Liver (tissue), 9 donors: ENCODE data around the gene RAPGEF2. TPM values are rescaled to one million over a fixed set of nuclear protein-coding genes. Genes with fewer than 3 reads are reported as not detected.
A peak's percentile ranks its signal among the peaks of the same experiment; 100 is the strongest.

Experiments used
- DNase-seq: peaks from one replicate; pipeline ENCODE4 v3.0.0-alpha.2; 2017; ENCODE audit warnings: low spot score
- H3K27ac ChIP-seq, 2 donors: one replicate each; pipeline ENCODE4 v1.7.0; 2013; ENCODE audit warnings: inconsistent platforms in 2 of 2, low read length in 2 of 2, control low read depth in 1 of 2, low read depth in 1 of 2, mild to moderate bottlenecking in 1 of 2
- H3K27me3 ChIP-seq, 4 donors: one replicate each; pipeline versions ENCODE4 v1.6.1 to v1.7.0; 2013; ENCODE audit warnings: low read length in 3 of 4, inconsistent platforms in 1 of 4, mild to moderate bottlenecking in 1 of 4, moderate library complexity in 1 of 4; ENCODE audit not compliant: control insufficient read depth in 4 of 4, insufficient read depth in 4 of 4
- H3K36me3 ChIP-seq, 4 donors: one replicate each; pipeline versions ENCODE4 v1.6.1 to v1.7.0; 2013; ENCODE audit warnings: low read length in 3 of 4, mild to moderate bottlenecking in 3 of 4, low read depth in 1 of 4, moderate library complexity in 1 of 4; ENCODE audit not compliant: control insufficient read depth in 4 of 4, insufficient read depth in 3 of 4
- H3K4me1 ChIP-seq, 4 donors: one replicate each; pipeline versions ENCODE4 v1.6.1 to v1.7.0; 2013; ENCODE audit warnings: low read length in 3 of 4, mild to moderate bottlenecking in 3 of 4, moderate library complexity in 1 of 4; ENCODE audit not compliant: control insufficient read depth in 4 of 4, insufficient read depth in 4 of 4
- H3K4me3 ChIP-seq, 3 donors: one replicate each; pipeline versions ENCODE4 v1.6.1 to v1.7.0; 2013; ENCODE audit warnings: low read length in 3 of 3, control low read depth in 1 of 3, low read depth in 1 of 3, mild to moderate bottlenecking in 1 of 3
- H3K9ac ChIP-seq, 2 donors: one replicate each; pipeline ENCODE4 v1.7.0; 2013; ENCODE audit warnings: low read length in 2 of 2, mild to moderate bottlenecking in 2 of 2, moderate library complexity in 2 of 2, control low read depth in 1 of 2, low read depth in 1 of 2
- H3K9me3 ChIP-seq, 4 donors: one replicate each; pipeline versions ENCODE4 v1.6.1 to v1.7.0; 2013; ENCODE audit warnings: low read length in 3 of 4; ENCODE audit not compliant: control insufficient read depth in 4 of 4
- EGR1 ChIP-seq, 2 donors: IDR thresholded peaks; 2 replicates each; pipeline ENCODE4 v1.6.1; 2016 to 2018; ENCODE audit warnings: antibody characterized with exemption in 2 of 2, low read depth in 2 of 2
- GABPA ChIP-seq, 2 donors: IDR thresholded peaks in 1 of 2; conservative IDR thresholded peaks in 1 of 2; 2 replicates each; pipeline ENCODE4 v1.6.1; 2016; ENCODE audit warnings: antibody characterized with exemption in 2 of 2, mild to moderate bottlenecking in 1 of 2, moderate library complexity in 1 of 2
- HNF4A ChIP-seq, 2 donors: conservative IDR thresholded peaks; 2 replicates each; pipeline ENCODE4 v1.6.1; 2016; ENCODE audit warnings: antibody characterized with exemption in 2 of 2, mild to moderate bottlenecking in 2 of 2
- HNF4G ChIP-seq: IDR thresholded peaks from 2 replicates; pipeline ENCODE4 v1.6.1; 2016; ENCODE audit warnings: antibody characterized with exemption
- NR2F2 ChIP-seq: IDR thresholded peaks from 2 replicates; pipeline ENCODE4 v1.6.1; 2016; ENCODE audit warnings: antibody characterized with exemption
- RXRA ChIP-seq, 2 donors: IDR thresholded peaks; 2 replicates each; pipeline ENCODE4 v1.6.1; 2017 to 2018; ENCODE audit warnings: antibody characterized with exemption in 2 of 2, mild to moderate bottlenecking in 1 of 2
- TAF1 ChIP-seq: conservative IDR thresholded peaks from 2 replicates; pipeline ENCODE4 v1.6.1; 2016; ENCODE audit warnings: antibody characterized with exemption, mild to moderate bottlenecking
- YY1 ChIP-seq: IDR thresholded peaks from 2 replicates; pipeline ENCODE4 v1.6.1; 2016; ENCODE audit warnings: antibody characterized with exemption, mild to moderate bottlenecking
- WGBS: extraction: QIAGEN DNeasy Blood & Tissue Kit; methylation state at CpG from one replicate; pipeline ENCODE4 v1.1.7; 2013; 5-methylcytosine and 5-hydroxymethylcytosine counted together
- polyA plus RNA-seq, 2 donors: library from polyadenylated mRNA; stranded (reverse) in 1 of 2; unstranded in 1 of 2; fragments of 200-250 nt in 1 of 2; fragments of >200 nt in 1 of 2; fragmentation: Nextera tagmentation in 1 of 2; extraction: Ambion mirVana in 1 of 2; gene quantifications; one replicate each; pipeline versions ENCODE4 v1.2.1 to v1.2.3, GENCODE V29; 2013 to 2015
- total RNA-seq, 2 donors: library from RNA; depleted of rRNA; stranded (reverse); fragments of >200 nt; gene quantifications; one replicate each; pipeline ENCODE4 v1.2.3, GENCODE V29; 2014
- TF ChIP-seq, protein P1 (sequence below): IDR thresholded peaks from 2 replicates; pipeline ENCODE4 v1.6.1; 2016; ENCODE audit warnings: antibody characterized with exemption
- donor health status: healthy.
- donor health status: healthy.
- donor health status: healthy.
- donor health status: healthy.
- donor health status: healthy.

RAPGEF2 gene
- total and polyA plus RNA-seq, 4 donors, result 7.3 to 90.4 (median 32.2) TPM

DNA sequence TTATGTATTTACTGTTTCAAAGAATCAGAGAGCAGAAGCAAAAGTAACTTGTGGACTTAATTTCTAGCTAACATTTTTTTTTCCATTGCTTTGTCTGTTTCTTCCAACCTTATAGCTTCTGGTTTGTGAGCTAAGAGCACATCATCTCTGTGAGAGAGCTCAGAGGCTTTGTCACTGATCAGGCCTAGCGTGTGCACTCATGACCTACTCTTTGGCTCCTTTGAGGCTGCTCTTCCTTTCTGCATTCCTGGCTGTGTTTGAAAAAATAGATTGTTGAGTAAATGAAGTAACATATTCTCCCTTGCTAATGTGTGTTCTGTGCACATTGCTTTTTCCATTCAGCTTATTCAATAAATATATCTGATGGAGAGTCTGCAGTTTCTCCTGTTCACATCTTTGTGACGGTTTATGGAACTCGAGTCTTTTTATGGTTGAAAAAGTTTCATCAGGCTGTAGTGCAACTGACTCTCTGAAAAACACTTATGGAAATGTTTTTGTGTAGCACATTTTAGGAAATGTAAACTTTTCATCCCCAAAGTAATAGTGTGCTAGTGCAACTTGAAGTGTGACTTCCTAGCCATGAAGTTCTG is 133.0 kb downstream of the RAPGEF2 start:
- no peak for TF ChIP-seq HNF4G
- no peak for TF ChIP-seq GABPA (IDR thresholded peaks at IDR 0.05 in 1 of 2, conservative IDR thresholded peaks at IDR 0.05 in 1 of 2)
- Histone ChIP-seq H3K27me3 (no peaks in the 10 kb centered on the region), H3K9ac (no peak overlapping the region), H3K27ac (peak overlapping the region in 1 of 2 donors; percentile 7), H3K36me3 (no peaks in the 10 kb centered on the region), H3K9me3 (no peaks in the 10 kb centered on the region), H3K4me1 (peaks cover 0 to 7% (median 1%) of the 10 kb centered on the region in 4 donors), H3K4me3 (no peak overlapping the region)
- no peak for DNase-seq
- WGBS, result 93% methylated on average over 3 of the region's 3 CpGs

DNA sequence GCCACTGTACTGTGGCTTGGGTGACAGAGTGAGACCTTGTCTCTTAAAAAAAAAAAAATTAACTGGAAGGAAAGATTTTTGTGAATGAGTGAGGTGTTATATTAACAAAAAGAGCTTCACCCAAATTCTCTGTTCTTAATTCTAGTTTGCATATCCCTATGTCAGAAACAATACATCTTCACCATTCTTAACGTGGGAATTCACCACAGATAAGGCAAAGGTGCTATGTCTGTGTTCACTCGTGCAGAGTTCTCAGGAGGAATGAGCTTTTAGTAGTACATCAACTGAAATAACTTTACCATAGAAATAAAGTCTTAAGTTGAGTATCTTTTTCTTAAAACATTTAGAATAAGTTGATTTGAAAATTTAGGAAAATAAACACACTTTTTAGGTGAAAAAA is 135.1 kb downstream of the RAPGEF2 start:
- H3K4me3 ChIP-seq, result no peak overlapping the region
- no peak overlapping the region for H3K27ac ChIP-seq
- no peaks in the 10 kb centered on the region for H3K27me3 ChIP-seq
- no peaks in the 10 kb centered on the region for H3K36me3 ChIP-seq
- 80% methylated on average over 2 of the region's 2 CpGs for WGBS
- H3K9me3 ChIP-seq, result no peaks in the 10 kb centered on the region
- DNase-seq, result no peak
- no peak overlapping the region for H3K9ac ChIP-seq
- TF ChIP-seq GABPA (IDR thresholded peaks at IDR 0.05 in 1 of 2, conservative IDR thresholded peaks at IDR 0.05 in 1 of 2), result no peak
- TF ChIP-seq HNF4G, result no peak
- TF ChIP-seq RXRA (IDR thresholded peaks at IDR 0.05), result no peak
- no peak for TF ChIP-seq HNF4A (conservative IDR thresholded peaks at IDR 0.05)
- TF ChIP-seq YY1, result no peak
- TF ChIP-seq NR2F2, result no peak
- no peak for TF ChIP-seq TAF1
- H3K4me1 ChIP-seq, result peaks cover 0 to 7% (median 1%) of the 10 kb centered on the region in 4 donors

DNA sequence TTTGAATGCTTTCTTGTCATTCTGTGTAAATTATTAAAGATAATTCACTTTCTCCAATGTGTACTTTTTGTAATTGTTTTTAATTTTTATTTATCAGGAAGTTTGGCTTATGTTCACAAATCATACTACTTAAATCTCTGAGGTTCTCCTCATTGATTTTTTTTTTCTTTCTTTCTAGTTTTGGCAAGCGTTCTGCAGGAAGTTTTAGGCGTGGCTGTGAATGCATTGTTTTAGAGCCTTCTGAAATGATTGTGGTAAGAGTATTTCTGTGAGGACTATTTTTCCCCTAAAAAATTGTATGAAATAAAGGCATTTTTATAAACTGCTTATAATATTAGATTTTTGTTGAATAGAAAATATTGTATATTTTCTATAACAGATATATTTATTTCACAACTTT is 135.8 kb downstream of the RAPGEF2 start:
- H3K4me1 ChIP-seq, result peaks cover 0 to 7% (median 1%) of the 10 kb centered on the region in 4 donors
- no peak for DNase-seq
- TF ChIP-seq GABPA (IDR thresholded peaks at IDR 0.05 in 1 of 2, conservative IDR thresholded peaks at IDR 0.05 in 1 of 2), result no peak

DNA sequence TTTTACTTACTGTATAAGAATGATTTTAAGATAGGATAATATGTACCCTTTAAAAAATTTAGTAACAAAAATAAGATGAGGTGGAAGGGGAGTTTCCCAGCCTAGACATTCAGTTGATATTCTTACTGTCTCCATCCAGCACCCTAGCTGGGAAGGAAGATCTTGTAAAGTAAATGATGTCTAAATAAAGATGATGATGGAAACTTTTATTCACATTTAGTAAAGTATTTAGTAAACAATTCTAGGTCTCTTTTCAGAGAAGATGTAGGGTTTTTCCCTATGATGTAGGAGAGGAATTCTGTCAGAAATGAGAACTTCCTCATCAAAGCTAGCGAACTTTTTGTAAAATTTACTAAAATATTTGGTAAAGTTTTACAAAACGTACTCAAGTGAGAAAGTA is 136.8 kb downstream of the RAPGEF2 start:
- Histone ChIP-seq H3K9me3 (no peaks in the 10 kb centered on the region), H3K9ac (no peak overlapping the region), H3K36me3 (no peaks in the 10 kb centered on the region), H3K27ac (no peak overlapping the region), H3K4me1 (peaks cover 0 to 7% (median 1%) of the 10 kb centered on the region in 4 donors), H3K4me3 (no peak overlapping the region), H3K27me3 (no peaks in the 10 kb centered on the region)
- no peak for TF ChIP-seq EGR1 (IDR thresholded peaks at IDR 0.05; ENCODE audit: low read depth in 2 of 2)
- TF ChIP-seq, protein P1, sequence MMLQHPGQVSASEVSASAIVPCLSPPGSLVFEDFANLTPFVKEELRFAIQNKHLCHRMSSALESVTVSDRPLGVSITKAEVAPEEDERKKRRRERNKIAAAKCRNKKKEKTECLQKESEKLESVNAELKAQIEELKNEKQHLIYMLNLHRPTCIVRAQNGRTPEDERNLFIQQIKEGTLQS, result no peak
- no peak for TF ChIP-seq YY1
- TF ChIP-seq HNF4G, result no peak
- no peak for TF ChIP-seq NR2F2
- DNase-seq, result no peak
- WGBS, result 87% methylated on average over 2 of the region's 2 CpGs

More for the DNA sequence above, 135.8 kb downstream of the RAPGEF2 start:
- Histone ChIP-seq H3K9ac (no peak overlapping the region), H3K27ac (no peak overlapping the region), H3K9me3 (no peaks in the 10 kb centered on the region), H3K4me3 (no peak overlapping the region), H3K27me3 (no peaks in the 10 kb centered on the region), H3K36me3 (no peaks in the 10 kb centered on the region)
- 66% methylated on average over 2 of the region's 2 CpGs for WGBS
